Activated CD4-positive, CD25-positive, alpha-beta regulatory T cell treated with anti-CD3 and anti-CD28 coated beads, Interleukin-2, amount 50 U/mL, for 24 hours (primary cell): ENCODE data around the gene DCAF6.
A peak's percentile ranks its signal among the peaks of the same experiment; 100 is the strongest.
"Not testable (repeated sequence)": the region's sequence is repeated elsewhere in the genome, so short reads cannot be mapped to it uniquely, and the experiment has no call there.

Experiments used
- ATAC-seq, 2 donors: fragments of 150-1000 bp; cut with Tn5 transposase; one replicate each; pipeline ENCODE4 v1.10.0; 2021; ENCODE audit warnings: mild to moderate bottlenecking in 1 of 2, moderate library complexity in 1 of 2

DCAF6 gene

DNA sequence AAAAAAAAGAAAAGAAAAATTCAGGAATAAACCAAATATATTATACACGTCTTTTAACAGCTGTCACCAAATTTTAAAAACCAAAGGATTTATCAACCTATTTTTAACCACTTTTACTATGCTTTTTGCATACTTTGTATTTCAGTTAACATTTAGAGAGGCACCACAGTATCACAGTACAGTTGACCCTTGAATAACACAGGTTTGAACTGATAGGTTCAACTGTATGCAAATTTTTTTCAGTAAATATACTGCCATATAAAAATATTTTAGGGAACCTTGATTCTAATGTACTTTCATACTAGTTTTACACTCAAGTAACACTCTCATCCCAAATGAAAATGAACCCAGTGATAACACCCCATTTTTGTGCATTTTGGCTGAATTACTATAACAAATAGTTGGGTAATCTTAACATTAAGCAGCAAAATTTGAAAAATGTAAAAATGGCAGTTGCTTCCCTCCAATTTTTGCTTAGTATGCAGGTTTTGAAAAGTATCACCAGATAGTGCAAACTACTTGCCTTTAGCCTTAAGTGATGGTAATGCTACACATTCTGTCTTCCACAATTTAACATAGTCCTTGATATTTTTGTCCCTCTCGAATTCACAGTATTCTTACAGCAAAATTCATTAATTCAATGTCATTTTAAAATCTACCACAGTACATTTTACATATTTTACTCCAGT, 11.8 kb upstream of the DCAF6 start:
- ATAC-seq = no peak

GRCh38 chr1:167926486-167926997, 9.9 kb upstream of the DCAF6 start:
- ATAC-seq = no peak

GRCh38 chr1:167927046-167927754, 9.3 kb upstream of the DCAF6 start:
- no peak for ATAC-seq

DNA sequence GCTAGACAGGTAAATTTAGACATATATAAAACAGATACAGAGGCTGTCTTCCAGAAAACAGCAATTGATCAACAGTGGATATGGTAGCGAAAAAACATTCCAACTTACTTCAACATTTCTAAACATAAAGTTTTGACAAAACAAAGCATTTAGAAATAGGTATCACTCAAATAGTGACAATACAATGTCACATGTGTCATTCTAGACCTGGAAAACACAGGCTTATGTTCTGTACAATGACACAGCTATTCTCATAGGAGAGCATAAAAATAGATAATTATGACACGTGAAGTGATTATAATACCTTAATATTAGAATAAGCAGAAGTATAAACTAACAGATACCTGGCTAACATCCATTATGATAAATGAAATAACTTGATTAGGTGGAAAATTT, 8.0 kb upstream of the DCAF6 start:
- no peak for ATAC-seq

DNA sequence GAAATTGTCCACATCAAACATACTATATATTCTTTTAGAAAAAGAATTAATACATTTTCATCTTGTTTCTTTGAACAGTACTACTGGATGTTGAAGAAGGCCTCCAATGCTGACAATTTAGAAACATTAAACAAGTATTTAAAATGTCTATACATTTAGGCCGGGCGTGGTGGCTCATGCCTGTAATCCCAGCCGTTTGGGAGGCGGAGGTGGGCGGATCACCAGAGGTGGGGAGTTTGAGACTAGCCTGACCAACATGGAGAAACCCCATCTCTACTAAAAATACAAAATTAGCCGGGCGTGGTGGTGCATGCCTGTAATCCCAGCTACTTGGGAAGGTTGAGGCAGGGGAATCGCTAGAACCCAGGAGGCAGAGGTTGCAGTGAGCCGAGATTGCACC, 7.6 kb upstream of the DCAF6 start:
- not testable (repeated sequence) for ATAC-seq

DNA sequence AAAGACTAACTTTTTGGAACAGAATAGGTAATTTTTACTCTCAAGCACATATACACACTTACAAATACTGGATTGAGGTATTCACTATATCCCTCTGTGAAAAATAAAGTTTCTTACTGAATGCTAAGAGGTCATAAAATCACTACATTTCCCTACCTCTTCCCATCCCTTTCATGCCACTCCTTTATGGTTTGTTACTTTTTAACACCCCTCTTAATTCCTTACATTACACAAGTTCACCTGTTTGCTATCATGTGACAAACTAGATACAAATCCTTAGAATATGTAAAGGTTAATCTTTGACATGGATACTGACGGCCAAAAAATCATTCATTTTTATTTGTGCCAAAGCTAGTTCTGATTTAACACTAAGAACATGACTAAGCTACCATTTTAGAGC, 6.8 kb upstream of the DCAF6 start:
- ATAC-seq = no peak

DNA sequence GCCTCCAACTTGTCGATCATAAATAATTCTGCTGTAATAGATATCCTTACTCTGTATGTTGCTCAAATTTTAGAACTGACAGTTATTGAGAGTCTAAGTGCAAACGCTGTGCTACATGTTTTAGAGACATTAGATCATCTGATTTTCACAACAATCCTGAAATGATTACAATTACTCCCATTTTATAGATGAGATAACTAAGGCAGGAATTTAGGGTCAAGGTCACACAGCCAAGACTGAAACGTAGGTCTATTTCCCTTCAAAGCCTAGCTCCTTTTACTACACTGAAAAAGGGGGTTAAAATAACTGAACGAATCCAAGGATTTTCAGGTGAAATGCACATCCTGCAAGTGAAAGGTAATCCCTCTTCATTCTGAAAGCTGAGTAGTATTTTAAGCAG, 2.7 kb upstream of the DCAF6 start:
- no peak for ATAC-seq

DNA sequence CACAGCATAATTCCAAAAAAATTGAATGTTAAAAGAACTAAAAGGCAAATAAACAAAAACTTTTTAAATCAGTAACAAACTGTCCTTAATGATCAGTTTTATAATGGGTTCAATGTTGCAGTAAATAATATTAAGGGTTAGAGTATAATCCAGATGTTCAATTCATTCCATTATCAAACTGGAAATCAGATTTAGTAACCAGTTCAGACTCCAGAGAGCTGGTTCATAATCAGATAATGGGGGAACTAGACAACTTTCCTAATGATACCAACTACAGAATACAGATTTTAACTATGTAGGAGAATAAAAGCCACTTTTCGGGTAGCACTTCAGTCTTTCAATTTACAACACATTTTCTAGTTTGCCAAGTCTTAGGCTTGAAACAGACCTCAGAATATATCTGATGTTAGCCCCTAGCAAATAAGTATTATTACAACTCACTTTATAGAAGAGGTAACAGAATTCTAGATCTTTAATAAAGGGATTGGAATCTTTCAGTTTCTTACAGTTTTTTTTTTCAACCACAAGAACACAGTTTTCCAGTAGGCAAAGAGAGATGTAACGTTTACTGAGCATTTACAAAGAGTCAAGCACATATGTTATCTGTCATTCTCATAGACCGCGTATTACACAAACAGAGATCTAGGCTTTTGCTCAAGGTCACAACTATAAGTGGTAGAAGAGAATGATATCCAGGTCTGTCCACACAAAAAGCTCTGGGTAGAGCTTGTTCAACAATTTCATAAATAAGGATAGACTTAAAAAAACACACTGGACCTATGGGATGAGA, 1.9 kb upstream of the DCAF6 start:
- ATAC-seq = no peak

- ATAC-seq = peak; percentile 2
Observed at GRCh38 chr1:167935216-167936067, 1.0 kb upstream of the DCAF6 start.

GRCh38 chr1:167936930-167937708, 636 bp downstream of the DCAF6 start, which contains the start of gene MPC2:
TSS of gene MPC2 (minus strand) at chr1:167937072. CDS start at chr1:167935841, 1,231 bp downstream.
- peak; percentile 6 to 7 for ATAC-seq

DNA sequence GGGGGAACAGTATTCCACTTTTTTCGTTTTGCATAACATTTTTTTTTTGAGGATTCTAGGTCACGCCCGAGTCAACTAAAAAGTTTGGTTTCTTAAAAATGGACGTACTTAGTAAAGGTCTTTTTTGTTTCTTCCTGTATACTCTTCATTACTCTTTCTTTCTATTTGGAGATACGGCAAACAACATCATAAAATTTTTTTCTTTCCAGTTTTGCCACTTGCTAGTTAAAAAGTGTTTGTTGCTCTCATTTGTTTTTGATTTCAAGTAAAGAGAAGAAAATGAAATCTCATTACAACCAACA, 1.2 kb downstream of the DCAF6 start:
- ATAC-seq = no peak

DNA sequence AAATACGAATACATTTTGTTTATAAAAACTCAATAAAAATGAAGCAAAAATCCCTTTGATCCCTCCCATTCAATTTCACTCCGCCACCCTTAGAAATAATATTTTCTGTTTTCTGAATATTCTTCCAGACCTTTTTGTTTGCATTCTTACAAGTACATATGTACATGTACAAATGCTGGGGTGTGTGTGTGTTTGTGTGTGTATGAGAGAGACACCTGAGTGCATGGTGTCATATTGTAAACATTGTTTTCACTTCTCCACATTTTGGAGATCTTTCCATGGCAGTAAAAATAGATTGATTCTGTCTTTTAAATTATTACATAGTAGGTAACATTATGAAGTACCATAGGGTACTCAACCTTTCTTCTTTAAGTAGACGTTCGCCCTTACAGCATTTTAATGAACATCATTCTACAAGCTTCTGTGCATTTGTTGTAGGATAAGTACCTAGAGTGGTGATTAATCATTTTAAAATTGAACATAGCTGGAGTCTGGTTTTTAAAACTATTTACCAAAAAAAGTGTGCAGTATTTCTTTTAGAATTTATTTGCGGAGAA, 1.7 kb downstream of the DCAF6 start:
- ATAC-seq = no peak

DNA sequence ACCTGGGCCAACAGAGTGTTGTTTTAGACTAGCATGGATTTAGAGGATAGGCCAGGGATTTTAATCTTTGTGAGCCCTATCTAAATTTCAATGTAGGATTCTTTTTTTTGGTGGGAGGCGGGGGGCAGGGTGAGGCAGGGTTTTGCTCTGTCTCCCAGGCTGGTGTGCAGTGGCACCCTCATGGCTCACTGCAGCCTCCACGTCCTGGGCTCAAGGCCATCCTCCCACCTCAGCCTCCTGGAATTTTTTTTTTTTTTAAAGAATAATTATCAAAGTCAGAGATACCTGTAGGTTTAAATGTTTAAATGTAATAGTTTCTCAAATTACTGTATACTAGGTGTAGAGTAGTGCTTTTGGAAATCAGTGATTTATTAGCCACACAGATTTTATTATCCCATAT, 3.8 kb downstream of the DCAF6 start:
- ATAC-seq = no peak

DNA sequence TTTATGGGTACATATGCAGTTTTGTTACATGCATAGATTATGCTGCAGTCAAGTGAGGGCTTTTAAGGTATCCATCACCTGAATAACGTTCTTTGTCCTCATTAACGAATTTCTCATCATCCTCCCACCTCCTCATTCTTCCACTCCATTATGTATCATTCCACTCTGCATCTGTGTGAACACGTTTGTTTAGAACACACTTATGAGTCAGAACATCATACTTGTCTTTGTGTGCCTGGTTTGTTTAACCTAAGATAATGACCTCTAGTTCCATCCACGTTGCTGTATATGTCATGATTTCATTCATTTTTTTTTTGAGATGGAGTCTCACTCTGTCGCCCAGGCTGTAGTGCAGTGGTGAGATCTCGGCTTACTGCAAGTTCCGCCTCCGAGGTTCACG, 7.1 kb downstream of the DCAF6 start:
- ATAC-seq = no peak

DNA sequence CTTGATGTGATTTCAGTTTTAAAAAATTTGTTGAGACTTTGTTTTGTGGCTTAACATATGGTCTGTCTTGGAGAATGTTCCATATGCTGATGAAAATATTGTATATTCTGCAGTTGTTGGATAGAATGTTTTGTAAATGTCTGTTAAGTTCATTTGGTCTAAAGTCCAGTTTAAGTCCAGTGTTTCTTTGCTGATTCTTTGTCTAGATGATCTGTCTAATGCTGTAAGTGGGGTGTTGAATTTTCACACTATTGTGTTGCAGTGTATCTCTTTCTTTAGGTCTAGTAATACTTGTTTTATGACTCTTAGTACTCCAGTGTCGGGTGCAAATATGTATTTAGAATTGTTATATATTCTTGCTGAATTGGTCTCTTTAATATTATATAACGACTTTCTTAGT, 11.2 kb downstream of the DCAF6 start:
- no peak for ATAC-seq

- ATAC-seq = no peak
Observed at GRCh38 chr1:167949785-167950184, 13.3 kb downstream of the DCAF6 start.

GRCh38 chr1:167950569-167950968, 14.1 kb downstream of the DCAF6 start:
- ATAC-seq = no peak

GRCh38 chr1:167955915-167956314, 19.4 kb downstream of the DCAF6 start:
- no peak for ATAC-seq

- ATAC-seq = no peak
Observed at GRCh38 chr1:167957710-167958109, 21.2 kb downstream of the DCAF6 start.

DNA sequence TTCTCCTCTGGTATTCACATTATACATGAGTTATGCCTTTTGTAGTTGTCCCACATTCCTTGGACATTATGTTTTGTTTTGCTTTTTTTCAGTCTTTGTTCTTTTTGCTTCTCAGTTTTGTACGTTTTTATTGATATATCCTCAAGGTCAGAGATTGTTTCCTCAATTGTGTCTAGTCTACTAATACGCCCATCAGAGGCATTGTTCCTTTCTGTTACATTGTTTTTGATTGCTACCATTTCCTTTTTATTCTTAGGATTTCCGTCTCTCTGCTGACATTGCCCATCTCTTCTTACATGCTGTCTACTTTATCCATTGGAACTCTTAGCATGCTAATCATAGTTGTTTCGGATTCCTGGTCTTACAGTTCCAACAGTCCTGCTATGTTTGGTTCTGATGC, 28.2 kb downstream of the DCAF6 start:
- ATAC-seq = no peak

DNA sequence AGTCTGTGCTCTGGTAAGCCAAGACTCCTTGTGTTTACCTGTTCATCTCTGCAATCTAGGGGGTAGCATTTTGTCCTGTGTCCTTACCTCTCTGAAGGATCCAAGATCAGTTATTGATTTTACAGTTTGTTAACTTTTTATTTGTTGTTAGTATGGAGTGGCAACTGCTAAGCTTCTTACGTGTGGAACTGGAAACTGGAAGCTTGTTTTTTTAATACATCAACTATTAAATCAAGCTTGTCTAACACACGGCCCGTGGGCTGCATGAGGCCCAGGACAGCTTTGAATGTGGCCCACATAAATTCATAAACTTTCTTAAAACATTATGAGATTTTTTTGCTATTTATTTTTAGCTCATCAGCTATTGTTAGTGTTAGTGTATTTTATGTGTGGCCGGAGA, 29.6 kb downstream of the DCAF6 start:
- ATAC-seq = no peak

DNA sequence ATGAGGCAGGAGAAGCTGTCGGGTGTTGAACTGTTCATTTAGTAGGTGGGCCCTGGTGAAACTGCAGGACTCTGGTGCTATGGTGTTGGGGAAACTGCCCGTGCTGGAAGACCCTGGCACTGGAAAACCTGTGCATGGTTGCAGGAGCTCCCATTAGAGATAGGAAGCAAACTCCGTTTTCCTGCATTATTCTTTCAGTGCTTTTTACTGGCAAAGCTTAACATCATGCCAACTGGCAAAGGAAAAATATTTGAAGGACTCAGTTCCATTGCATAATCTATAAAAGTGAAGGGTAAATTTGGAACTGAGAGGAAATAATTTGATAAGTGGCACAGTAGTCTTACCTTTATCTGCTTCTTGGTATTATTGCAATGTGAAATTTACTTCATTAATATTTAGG, 32.1 kb downstream of the DCAF6 start:
- ATAC-seq = no peak
